ENCODE data around the gene CADM2. TPM values are rescaled to one million over a fixed set of nuclear protein-coding genes. Genes with fewer than 3 reads are reported as not detected.
"Not testable (repeated sequence)": the region's sequence is repeated elsewhere in the genome, so short reads cannot be mapped to it uniquely, and the experiment has no call there.

The CADM2 gene
- total and polyA plus RNA-seq, 4 donors, result 1.3 to 1.8 TPM; not detected in 2

GRCh38 chr3:85667744-85668143, 709.0 kb downstream of the CADM2 start:
- no peak for ATAC-seq (ENCODE audit: low FRiP score)
- Histone ChIP-seq H3K27ac (ENCODE audit: low read depth in 1 of 2, low read length in 2 of 2) (no peak overlapping the region), H3K4me1 (ENCODE audit: control insufficient read depth in 1 of 2, insufficient read depth in 2 of 2, low read length in 2 of 2) (no peaks in the 10 kb centered on the region), H3K36me3 (ENCODE audit: control insufficient read depth in 1 of 2, insufficient read depth in 2 of 2, low read length in 1 of 2) (no peaks in the 10 kb centered on the region), H3K4me3 (ENCODE audit: low read length in 2 of 2) (no peak overlapping the region), H3K9me3 (ENCODE audit: control insufficient read depth, low read length) (no peaks in the 10 kb centered on the region), H3K27me3 (ENCODE audit: control insufficient read depth in 1 of 2, insufficient read depth in 2 of 2, low read length in 1 of 2) (no peaks in the 10 kb centered on the region)
- intact Hi-C loops (cut with DNase I), result no loop called here
- no peak for DNase-seq
- 71 to 77% methylated on average over 5 of the region's 5 CpGs for WGBS, 2 donors

GRCh38 chr3:85670634-85671205, 711.9 kb downstream of the CADM2 start:
- H3K9me3 ChIP-seq (ENCODE audit: control insufficient read depth, low read length), result no peaks in the 10 kb centered on the region
- no peaks in the 10 kb centered on the region for H3K27me3 ChIP-seq (ENCODE audit: control insufficient read depth in 1 of 2, insufficient read depth in 2 of 2, low read length in 1 of 2)
- ATAC-seq (ENCODE audit: low FRiP score) (no peak), DNase-seq (no peak)
- H3K4me1 ChIP-seq (ENCODE audit: control insufficient read depth in 1 of 2, insufficient read depth in 2 of 2, low read length in 2 of 2), result no peaks in the 10 kb centered on the region
- intact Hi-C loops (cut with DNase I), result no loop called here
- H3K4me3 ChIP-seq (ENCODE audit: low read length in 2 of 2), result no peak overlapping the region
- H3K36me3 ChIP-seq (ENCODE audit: control insufficient read depth in 1 of 2, insufficient read depth in 2 of 2, low read length in 1 of 2), result no peaks in the 10 kb centered on the region
- no peak overlapping the region for H3K27ac ChIP-seq (ENCODE audit: low read depth in 1 of 2, low read length in 2 of 2)
- WGBS, 2 donors, result 36 to 45% methylated on average over 2 of the region's 2 CpGs

- Histone ChIP-seq H3K4me1 (ENCODE audit: control insufficient read depth in 1 of 2, insufficient read depth in 2 of 2, low read length in 2 of 2) (no peaks in the 10 kb centered on the region), H3K9me3 (ENCODE audit: control insufficient read depth, low read length) (no peaks in the 10 kb centered on the region), H3K4me3 (ENCODE audit: low read length in 2 of 2) (no peak overlapping the region), H3K27ac (ENCODE audit: low read depth in 1 of 2, low read length in 2 of 2) (no peak overlapping the region), H3K27me3 (ENCODE audit: control insufficient read depth in 1 of 2, insufficient read depth in 2 of 2, low read length in 1 of 2) (no peaks in the 10 kb centered on the region), H3K36me3 (ENCODE audit: control insufficient read depth in 1 of 2, insufficient read depth in 2 of 2, low read length in 1 of 2) (no peaks in the 10 kb centered on the region)
- 12 to 53% methylated on average over 1 of the region's 1 CpG for WGBS, 2 donors
- intact Hi-C loops (cut with DNase I), result no loop called here
- ATAC-seq (ENCODE audit: low FRiP score) (no peak), DNase-seq (no peak)
Measured at GRCh38 chr3:85672761-85673160, 714.0 kb downstream of the CADM2 start.

- intact Hi-C loops (cut with DNase I), result no loop called here
- DNase-seq (no peak), ATAC-seq (ENCODE audit: low FRiP score) (no peak)
- H3K9me3 ChIP-seq (ENCODE audit: control insufficient read depth, low read length), result no peaks in the 10 kb centered on the region
- 64 to 84% methylated on average over 2 of the region's 2 CpGs for WGBS, 2 donors
- H3K36me3 ChIP-seq (ENCODE audit: control insufficient read depth in 1 of 2, insufficient read depth in 2 of 2, low read length in 1 of 2), result no peaks in the 10 kb centered on the region
- no peaks in the 10 kb centered on the region for H3K4me1 ChIP-seq (ENCODE audit: control insufficient read depth in 1 of 2, insufficient read depth in 2 of 2, low read length in 2 of 2)
- no peaks in the 10 kb centered on the region for H3K27me3 ChIP-seq (ENCODE audit: control insufficient read depth in 1 of 2, insufficient read depth in 2 of 2, low read length in 1 of 2)
- no peak overlapping the region for H3K27ac ChIP-seq (ENCODE audit: low read depth in 1 of 2, low read length in 2 of 2)
- no peak overlapping the region for H3K4me3 ChIP-seq (ENCODE audit: low read length in 2 of 2)
Measured at GRCh38 chr3:85678713-85679112, 719.9 kb downstream of the CADM2 start.

- Histone ChIP-seq H3K4me1 (ENCODE audit: control insufficient read depth in 1 of 2, insufficient read depth in 2 of 2, low read length in 2 of 2) (no peaks in the 10 kb centered on the region), H3K36me3 (ENCODE audit: control insufficient read depth in 1 of 2, insufficient read depth in 2 of 2, low read length in 1 of 2) (no peaks in the 10 kb centered on the region), H3K9me3 (ENCODE audit: control insufficient read depth, low read length) (no peaks in the 10 kb centered on the region), H3K27me3 (ENCODE audit: control insufficient read depth in 1 of 2, insufficient read depth in 2 of 2, low read length in 1 of 2) (no peaks in the 10 kb centered on the region), H3K27ac (ENCODE audit: low read depth in 1 of 2, low read length in 2 of 2) (no peak overlapping the region), H3K4me3 (ENCODE audit: low read length in 2 of 2) (no peak overlapping the region)
- DNase-seq (no peak), ATAC-seq (ENCODE audit: low FRiP score) (no peak)
- intact Hi-C loops (cut with DNase I), result no loop called here
- 0 to 11% methylated on average over 1 of the region's 1 CpG for WGBS, 2 donors
Measured at GRCh38 chr3:85681906-85682305, 723.1 kb downstream of the CADM2 start.

- Histone ChIP-seq H3K4me3 (ENCODE audit: low read length in 2 of 2) (no peak overlapping the region), H3K4me1 (ENCODE audit: control insufficient read depth in 1 of 2, insufficient read depth in 2 of 2, low read length in 2 of 2) (no peaks in the 10 kb centered on the region), H3K27me3 (ENCODE audit: control insufficient read depth in 1 of 2, insufficient read depth in 2 of 2, low read length in 1 of 2) (no peaks in the 10 kb centered on the region), H3K9me3 (ENCODE audit: control insufficient read depth, low read length) (no peaks in the 10 kb centered on the region), H3K27ac (ENCODE audit: low read depth in 1 of 2, low read length in 2 of 2) (no peak overlapping the region), H3K36me3 (ENCODE audit: control insufficient read depth in 1 of 2, insufficient read depth in 2 of 2, low read length in 1 of 2) (no peaks in the 10 kb centered on the region)
- WGBS, 2 donors, result 98 to 100% methylated on average over 1 of the region's 1 CpG
- ATAC-seq (ENCODE audit: low FRiP score) (no peak), DNase-seq (no peak)
- intact Hi-C loops (cut with DNase I), result no loop called here
Measured at GRCh38 chr3:85691196-85691595, 732.4 kb downstream of the CADM2 start.

- Histone ChIP-seq H3K27me3 (ENCODE audit: control insufficient read depth in 1 of 2, insufficient read depth in 2 of 2, low read length in 1 of 2) (no peaks in the 10 kb centered on the region), H3K4me1 (ENCODE audit: control insufficient read depth in 1 of 2, insufficient read depth in 2 of 2, low read length in 2 of 2) (no peaks in the 10 kb centered on the region), H3K36me3 (ENCODE audit: control insufficient read depth in 1 of 2, insufficient read depth in 2 of 2, low read length in 1 of 2) (no peaks in the 10 kb centered on the region), H3K9me3 (ENCODE audit: control insufficient read depth, low read length) (no peaks in the 10 kb centered on the region), H3K4me3 (ENCODE audit: low read length in 2 of 2) (no peak overlapping the region), H3K27ac (ENCODE audit: low read depth in 1 of 2, low read length in 2 of 2) (no peak overlapping the region)
- whole genome bisulfite sequencing, 2 donors, result 62 to 70% methylated on average over 1 of the region's 1 CpG
- DNase-seq (no peak), ATAC-seq (ENCODE audit: low FRiP score) (no peak)
- intact Hi-C loops (cut with DNase I), result no loop called here
Measured at GRCh38 chr3:85697156-85697555, 738.4 kb downstream of the CADM2 start.

- Histone ChIP-seq H3K9me3 (ENCODE audit: control insufficient read depth, low read length) (no peaks in the 10 kb centered on the region), H3K4me1 (ENCODE audit: control insufficient read depth in 1 of 2, insufficient read depth in 2 of 2, low read length in 2 of 2) (no peaks in the 10 kb centered on the region), H3K27ac (ENCODE audit: low read depth in 1 of 2, low read length in 2 of 2) (no peak overlapping the region), H3K27me3 (ENCODE audit: control insufficient read depth in 1 of 2, insufficient read depth in 2 of 2, low read length in 1 of 2) (no peaks in the 10 kb centered on the region), H3K4me3 (ENCODE audit: low read length in 2 of 2) (no peak overlapping the region), H3K36me3 (ENCODE audit: control insufficient read depth in 1 of 2, insufficient read depth in 2 of 2, low read length in 1 of 2) (no peaks in the 10 kb centered on the region)
- WGBS, 2 donors, result 65 to 70% methylated on average over 2 of the region's 2 CpGs
- DNase-seq, result no peak
- intact Hi-C loops (cut with DNase I), result no loop called here
- ATAC-seq (ENCODE audit: low FRiP score), result no peak
Measured at GRCh38 chr3:85706130-85706529, 747.3 kb downstream of the CADM2 start.

GRCh38 chr3:85708325-85708724, 749.5 kb downstream of the CADM2 start:
- H3K9me3 ChIP-seq (ENCODE audit: control insufficient read depth, low read length); H3K27me3 ChIP-seq (ENCODE audit: control insufficient read depth in 1 of 2, insufficient read depth in 2 of 2, low read length in 1 of 2); H3K27ac ChIP-seq (ENCODE audit: low read depth in 1 of 2, low read length in 2 of 2); H3K36me3 ChIP-seq (ENCODE audit: control insufficient read depth in 1 of 2, insufficient read depth in 2 of 2, low read length in 1 of 2); DNase-seq; H3K4me1 ChIP-seq (ENCODE audit: control insufficient read depth in 1 of 2, insufficient read depth in 2 of 2, low read length in 2 of 2); ATAC-seq (ENCODE audit: low FRiP score); H3K4me3 ChIP-seq (ENCODE audit: low read length in 2 of 2); intact Hi-C loops (cut with DNase I): not testable (repeated sequence)
- WGBS, 2 donors, result 74 to 86% methylated on average over 1 of the region's 1 CpG

Measured in aorta (tissue), 5 donors.